H1 (cell line): ENCODE measurements around the gene NDUFB4. TPM values are rescaled to one million over a fixed set of nuclear protein-coding genes. Genes with fewer than 3 reads are reported as not detected.

Experiments
- CTCF ChIA-PET: fragments of 300-600 bp; sonication (Branson Sonifier 250); formaldehyde crosslinking; loops from one replicate; lab custom pipeline; 2021; ENCODE audit not compliant: partially characterized antibody; lab: Charles Lee
- POLR2A ChIA-PET: fragments of 300-600 bp; sonication (Branson Sonifier 250); formaldehyde crosslinking; loops from one replicate; lab custom pipeline; 2021; ENCODE audit warnings: inconsistent platforms; ENCODE audit not compliant: partially characterized antibody; lab: Charles Lee
- DNase-seq, 2 experiments: peaks; one replicate each; pipeline versions ENCODE4 v3.0.0 to v3.0.0-alpha.2; 2010 to 2022; ENCODE audit warnings: low spot score in 2 of 2, low read depth in 1 of 2, mixed read lengths in 1 of 2
- FAIRE-seq: peaks from 2 replicates; lab custom pipeline; 2011; peaks lifted over from hg19 to GRCh38; lab: Jason Lieb, UNC
- H2AFZ ChIP-seq: 2 replicates; pipeline ENCODE4 v1.8.1; 2012; ENCODE audit warnings: low read length, inconsistent platforms
- H2AK5ac ChIP-seq: 2 replicates; pipeline ENCODE4 v1.6.1; 2013; ENCODE audit warnings: low read depth, low read length
- H2BK120ac ChIP-seq: replicated peaks from 2 replicates; pipeline ENCODE3; 2013; ENCODE audit warnings: low read depth, low read length, inconsistent platforms
- H2BK12ac ChIP-seq: 2 replicates; pipeline ENCODE4 v1.6.1; 2013; ENCODE audit warnings: low read depth, low read length
- H2BK15ac ChIP-seq: 2 replicates; pipeline ENCODE4 v1.6.1; 2013; ENCODE audit warnings: low read length
- H2BK20ac ChIP-seq: 2 replicates; pipeline ENCODE4 v1.6.1; 2013; ENCODE audit warnings: low read length
- H2BK5ac ChIP-seq: 2 replicates; pipeline ENCODE4 v1.6.1; 2013; ENCODE audit warnings: low read depth, low read length
- H3K14ac ChIP-seq: 2 replicates; pipeline ENCODE4 v1.6.1; 2013; ENCODE audit warnings: inconsistent platforms; ENCODE audit not compliant: insufficient read length
- H3K18ac ChIP-seq: 2 replicates; pipeline ENCODE4 v1.6.1; 2013; ENCODE audit warnings: low read length; ENCODE audit errors: extremely low read depth
- H3K23ac ChIP-seq: 2 replicates; pipeline ENCODE4 v1.6.1; 2013; ENCODE audit warnings: inconsistent platforms; ENCODE audit not compliant: insufficient read length
- H3K23me2 ChIP-seq: 2 replicates; pipeline ENCODE4 v1.6.1; 2013; ENCODE audit warnings: low read depth, low read length
- H3K27ac ChIP-seq: 2 replicates; pipeline ENCODE4 v1.6.1; 2011; ENCODE audit warnings: low read depth, low read length, inconsistent platforms
- H3K27me3 ChIP-seq, 4 experiments: replicated peaks in 1 of 4; 1 replicate in 1 of 4; 2 replicates in 3 of 4; pipeline versions ENCODE4 v1.6.1 to v1.8.1; 2011 to 2013; ENCODE audit warnings: low read length in 3 of 4, mild to moderate bottlenecking in 3 of 4, inconsistent platforms in 2 of 4, mixed read lengths in 2 of 4, moderate library complexity in 1 of 4; ENCODE audit not compliant: control insufficient read depth in 3 of 4, insufficient read depth in 3 of 4; ENCODE audit errors: extremely low read depth in 1 of 4
- H3K36me3 ChIP-seq, 4 experiments: 2 replicates each; pipeline versions ENCODE4 v1.6.1 to v1.8.1; 2011 to 2013; ENCODE audit warnings: mild to moderate bottlenecking in 4 of 4, low read length in 3 of 4, moderate library complexity in 2 of 4, control low read depth in 1 of 4, inconsistent platforms in 1 of 4; ENCODE audit not compliant: insufficient read depth in 4 of 4, control insufficient read depth in 2 of 4
- H3K4ac ChIP-seq: replicated peaks from 2 replicates; pipeline ENCODE3; 2013; ENCODE audit warnings: low read length, low read depth, mixed read lengths, inconsistent platforms; ENCODE audit not compliant: insufficient read length
- H3K4me1 ChIP-seq, 4 experiments: replicated peaks in 1 of 4; 1 replicate in 1 of 4; 2 replicates in 3 of 4; pipeline versions ENCODE4 v1.6.1 to v1.8.1; 2011 to 2013; ENCODE audit warnings: low read length in 3 of 4, inconsistent platforms in 2 of 4, mixed read lengths in 1 of 4; ENCODE audit not compliant: insufficient read depth in 4 of 4, control insufficient read depth in 3 of 4
- H3K4me2 ChIP-seq, 2 experiments: 2 replicates each; pipeline versions ENCODE4 v1.6.1 to v1.8.1; 2011 to 2013; ENCODE audit warnings: low read depth in 2 of 2, low read length in 2 of 2, control low read depth in 1 of 2, inconsistent platforms in 1 of 2, mild to moderate bottlenecking in 1 of 2; ENCODE audit not compliant: insufficient read depth in 1 of 2
- H3K4me3 ChIP-seq, 4 experiments: fragments of 200-600, 300-600 bp in 1 of 4; sonication (generic), shearing (Covaris generic), sonication (Bioruptor Twin) in 1 of 4; 2 replicates each; pipeline versions ENCODE4 v1.5.1 to v1.8.1; 2011 to 2016; ENCODE audit warnings: low read length in 4 of 4, low read depth in 3 of 4, control low read depth in 2 of 4, inconsistent platforms in 2 of 4, mild to moderate bottlenecking in 2 of 4, mixed read lengths in 1 of 4, moderate library complexity in 1 of 4; ENCODE audit not compliant: insufficient read depth in 2 of 4; ENCODE audit errors: extremely low read depth in 1 of 4
- H3K56ac ChIP-seq: replicated peaks from 2 replicates; pipeline ENCODE3; 2013; ENCODE audit warnings: low read depth, mild to moderate bottlenecking, mixed read lengths, low read length, inconsistent platforms; ENCODE audit not compliant: insufficient read length
- H3K79me1 ChIP-seq: 2 replicates; pipeline ENCODE4 v1.6.1; 2013; ENCODE audit warnings: low read depth, low read length, control low read depth
- H3K79me2 ChIP-seq, 2 experiments: 2 replicates each; pipeline versions ENCODE4 v1.6.1 to v1.8.1; 2012 to 2013; ENCODE audit warnings: low read length in 2 of 2, mild to moderate bottlenecking in 2 of 2, inconsistent platforms in 1 of 2; ENCODE audit not compliant: insufficient read depth in 2 of 2, control insufficient read depth in 1 of 2
- H3K9ac ChIP-seq, 4 experiments: replicated peaks in 1 of 4; 1 replicate in 1 of 4; 2 replicates in 3 of 4; pipeline versions ENCODE4 v1.6.1 to v1.8.1; 2011 to 2013; ENCODE audit warnings: low read depth in 3 of 4, low read length in 3 of 4, control low read depth in 2 of 4, mild to moderate bottlenecking in 2 of 4, moderate library complexity in 2 of 4, inconsistent platforms in 1 of 4; ENCODE audit errors: extremely low read depth in 1 of 4
- H3K9me3 ChIP-seq, 2 experiments: 2 replicates each; pipeline versions ENCODE4 v1.6.1 to v1.8.1; 2012 to 2013; ENCODE audit warnings: mild to moderate bottlenecking in 2 of 2, moderate library complexity in 2 of 2, control low read depth in 1 of 2, inconsistent platforms in 1 of 2, low read depth in 1 of 2, low read length in 1 of 2, mixed read lengths in 1 of 2; ENCODE audit not compliant: insufficient read depth in 2 of 2
- H4K20me1 ChIP-seq, 2 experiments: replicated peaks in 1 of 2; 2 replicates each; pipeline versions ENCODE3 to v1.8.1; 2011 to 2013; ENCODE audit warnings: inconsistent platforms in 2 of 2, low read length in 2 of 2, mild to moderate bottlenecking in 1 of 2; ENCODE audit not compliant: insufficient read depth in 2 of 2, control insufficient read depth in 1 of 2
- H4K5ac ChIP-seq: 2 replicates; pipeline ENCODE4 v1.6.1; 2013; ENCODE audit warnings: low read length, low read depth, mixed read lengths, inconsistent platforms; ENCODE audit not compliant: insufficient read length
- H4K8ac ChIP-seq: 2 replicates; pipeline ENCODE4 v1.8.0; 2013; ENCODE audit warnings: mild to moderate bottlenecking, moderate library complexity, low read length, inconsistent platforms; ENCODE audit not compliant: insufficient read depth; ENCODE audit errors: extremely low read depth
- H4K91ac ChIP-seq: replicated peaks from 2 replicates; pipeline ENCODE3; 2013; ENCODE audit warnings: low read length, mixed read lengths, inconsistent platforms; ENCODE audit not compliant: insufficient read length
- ASH2L ChIP-seq: fragments of 200-600, 300-600 bp; sonication (generic); IDR thresholded peaks from one replicate; pipeline ENCODE4 v1.7.1; 2017; ENCODE audit warnings: low read length
- BACH1 ChIP-seq: IDR thresholded peaks from 2 replicates; pipeline ENCODE4 v1.6.1; 2012; ENCODE audit warnings: low read length, improper control_type of control experiment
- CEBPB ChIP-seq: IDR thresholded peaks from 2 replicates; pipeline ENCODE4 v1.6.1; 2012; ENCODE audit warnings: low read depth, low read length
- CHD1 ChIP-seq: IDR thresholded peaks from 2 replicates; pipeline ENCODE4 v1.6.1; 2012; ENCODE audit warnings: low read depth, low read length, improper control_type of control experiment
- GTF2F1 ChIP-seq: IDR thresholded peaks from 2 replicates; pipeline ENCODE4 v1.6.1; 2012; ENCODE audit warnings: low read depth, low read length, improper control_type of control experiment, borderline replicate concordance
- HDAC6 ChIP-seq: IDR thresholded peaks from one replicate; pipeline ENCODE4 v1.7.1; 2012; ENCODE audit warnings: low read depth, mild to moderate bottlenecking, inconsistent platforms, low read length, moderate library complexity
- KDM5A ChIP-seq: fragments of 200-600 bp; IDR thresholded peaks from 2 replicates; pipeline ENCODE4 v1.7.1; 2012; ENCODE audit warnings: mild to moderate bottlenecking, low read length, inconsistent platforms, mixed read lengths
- POLR2A ChIP-seq, 2 experiments: IDR thresholded peaks; 1 replicate in 1 of 2; 2 replicates in 1 of 2; pipeline ENCODE4 v1.6.1; 2011; ENCODE audit warnings: low read depth in 2 of 2, low read length in 2 of 2, mild to moderate bottlenecking in 2 of 2; ENCODE audit errors: control extremely low read depth in 1 of 2
- POLR2AphosphoS5 ChIP-seq: IDR thresholded peaks from 2 replicates; pipeline ENCODE4 v1.6.1; 2011; ENCODE audit warnings: low read depth, low read length
- POU5F1 ChIP-seq: IDR thresholded peaks from 2 replicates; pipeline ENCODE4 v1.6.1; 2011; ENCODE audit warnings: low read depth, mild to moderate bottlenecking, low read length, moderate library complexity
- RAD21 ChIP-seq, 2 experiments: IDR thresholded peaks in 1 of 2; conservative IDR thresholded peaks in 1 of 2; 2 replicates each; pipeline ENCODE4 v1.6.1; 2011; ENCODE audit warnings: low read depth in 2 of 2, low read length in 2 of 2, improper control_type of control experiment in 1 of 2, inconsistent platforms in 1 of 2, mild to moderate bottlenecking in 1 of 2, moderate library complexity in 1 of 2
- SIN3A ChIP-seq, 2 experiments: IDR thresholded peaks in 1 of 2; conservative IDR thresholded peaks in 1 of 2; 2 replicates each; pipeline ENCODE4 v1.6.1; 2011 to 2012; ENCODE audit warnings: low read length in 2 of 2, improper control_type of control experiment in 1 of 2, low read depth in 1 of 2, mild to moderate bottlenecking in 1 of 2
- WGBS, 2 experiments: shearing (Covaris generic) in 1 of 2; methylation state at CpG; one replicate each; pipeline versions ENCODE4 v1.1.6 to v1.1.7; 2013 to 2015; ENCODE audit warnings: low lambda C conversion rate in 2 of 2, mixed read lengths in 2 of 2, inconsistent platforms in 1 of 2, low coverage in 1 of 2, missing lambda C conversion rate in 1 of 2; ENCODE audit not compliant: insufficient replicate concordance in 2 of 2, insufficient coverage in 1 of 2, insufficient read length in 1 of 2; ENCODE audit errors: extremely low coverage in 1 of 2, missing lambda C conversion rate in 1 of 2; 5-methylcytosine and 5-hydroxymethylcytosine counted together
- polyA plus RNA-seq, 7 experiments: library from polyadenylated mRNA; depleted of rRNA in 3 of 7; stranded (reverse) in 5 of 7; unstranded in 2 of 7; fragments of >200 nt in 5 of 7; fragments of 200-250 nt in 2 of 7; gene quantifications; 1 replicate in 5 of 7; 2 replicates in 1 of 7; 4 replicates in 1 of 7; pipeline versions ENCODE4 v1.2.1 to v1.2.3, GENCODE V29; 2011 to 2013; ENCODE audit warnings: missing spikeins in 2 of 7, mixed read lengths in 2 of 7
- total RNA-seq: library from RNA; stranded (reverse); fragmentation: NEBNext Ultra II Directional; extraction: Animal tissue kit (Norgen Biotek cat#: 25700); gene quantifications from 2 replicates; pipeline ENCODE4 v1.2.1, GENCODE V29; 2021

The NDUFB4 gene
- total and polyA plus RNA-seq, 2 of the 8 experiments (the other 6 are each of a cell fraction or from before 2014, with no cell fraction given): 184 to 382 TPM

GRCh38 chr3:120552184-120553172 is 43.7 kb upstream of the NDUFB4 start:
- H3K79me1 ChIP-seq: no peaks in the 10 kb centered on the region
- no peak overlapping the region for H2BK5ac ChIP-seq
- POLR2A ChIA-PET: interaction anchor here (1.0 kb wide), 1 partner anchor 14 kb away, joined by 3 read pairs; no protein-coding TSS in a partner anchor
- no peaks in the 10 kb centered on the region; a peak in 2 of 7 replicates for H3K27me3 ChIP-seq
- 88% methylated on average over 5 of the region's 5 CpGs; no CpG with 5 or more reads in 1 of the 2 experiments for WGBS, 2 experiments
- H4K8ac ChIP-seq: no peak overlapping the region
- H2BK20ac ChIP-seq: no peak overlapping the region
- no peak overlapping the region for H2AK5ac ChIP-seq
- no peak overlapping the region for H2BK120ac ChIP-seq
- H3K56ac ChIP-seq: no peak overlapping the region
- H3K9ac ChIP-seq: no peak overlapping the region
- 0 out of 4 replicates have a peak, but pooled peaks cover 0 to 2% of the 10 kb centered on the region in 2 experiments for H3K9me3 ChIP-seq
- no peak overlapping the region for H3K4ac ChIP-seq
- H3K4me2 ChIP-seq: no peak overlapping the region
- no peak overlapping the region for H2BK12ac ChIP-seq
- H3K27ac ChIP-seq: no peak overlapping the region
- H3K4me3 ChIP-seq: no peak overlapping the region
- H2BK15ac ChIP-seq: no peak overlapping the region
- H3K18ac ChIP-seq: no peak overlapping the region
- CTCF ChIA-PET: interaction anchor here (7.2 kb wide), 1 partner anchor 131 kb away, joined by 130 read pairs; no protein-coding TSS in a partner anchor
- no peak for DNase-seq
- H4K20me1 ChIP-seq: no peaks in the 10 kb centered on the region
- H4K5ac ChIP-seq: no peak overlapping the region
- no peak overlapping the region for H4K91ac ChIP-seq
- H3K79me2 ChIP-seq: no peaks in the 10 kb centered on the region
- no peak overlapping the region for H3K23ac ChIP-seq
- no peaks in the 10 kb centered on the region for H3K23me2 ChIP-seq
- H3K36me3 ChIP-seq: no peaks in the 10 kb centered on the region
- H2AFZ ChIP-seq: no peak overlapping the region
- no peaks in the 10 kb centered on the region for H3K4me1 ChIP-seq
- no peak overlapping the region for H3K14ac ChIP-seq
- no peak for FAIRE-seq
- TF ChIP-seq SIN3A (conservative IDR thresholded peaks at IDR 0.05 in 1 of 2, IDR thresholded peaks at IDR 0.05 in 1 of 2; ENCODE audit: low read depth in 1 of 2, low read length in 2 of 2) (no peak), HDAC6 (no peak), POLR2A (IDR thresholded peaks at IDR 0.05; ENCODE audit: control extremely low read depth in 1 of 2, low read depth in 2 of 2, low read length in 2 of 2) (no peak), BACH1 (no peak), ASH2L (no peak), CHD1 (no peak), CEBPB (no peak), RAD21 (IDR thresholded peaks at IDR 0.05 in 1 of 2, conservative IDR thresholded peaks at IDR 0.05 in 1 of 2; ENCODE audit: low read depth in 2 of 2, low read length in 2 of 2) (no peak), POLR2AphosphoS5 (no peak), POU5F1 (no peak), KDM5A (no peak), GTF2F1 (no peak)
